ENCODE measurements around the gene SLC25A21.
"Not testable (repeated sequence)": the region's sequence is repeated elsewhere in the genome, so short reads cannot be mapped to it uniquely, and the experiment has no call there.

The SLC25A21 gene

GRCh38 chr14:36905272-36905888, 267.0 kb downstream of the SLC25A21 start:
- Histone ChIP-seq H3F3A (ENCODE audit: insufficient read depth, low read length) (no peaks in the 10 kb centered on the region), H3K27me3 (replicated peaks; ENCODE audit: insufficient read depth, low read length) (no peaks in the 10 kb centered on the region), H3K4me1 (ENCODE audit: low read length) (no peaks in the 10 kb centered on the region), H3K9ac (ENCODE audit: low read length) (no peak overlapping the region), H3K4me2 (ENCODE audit: low read depth, low read length) (no peak overlapping the region), H2AFZ (ENCODE audit: low read length) (no peak overlapping the region), H3K4me3 (ENCODE audit: low read length) (no peak overlapping the region), H3K9me2 (replicated peaks; ENCODE audit: insufficient read depth, low read length) (no peaks in the 10 kb centered on the region), H3K27ac (ENCODE audit: low read length) (no peak overlapping the region), H3K79me2 (ENCODE audit: low read length) (no peaks in the 10 kb centered on the region), H3K9me3 (replicated peaks; ENCODE audit: insufficient read depth, low read length) (no peaks in the 10 kb centered on the region), H4K20me1 (ENCODE audit: insufficient read depth, low read length) (no peaks in the 10 kb centered on the region), H3K36me3 (replicated peaks; ENCODE audit: insufficient read depth, low read length) (no peaks in the 10 kb centered on the region)
- TF ChIP-seq EZH2phosphoT487 (IDR thresholded peaks at IDR 0.05; ENCODE audit: low read length) (no peak), EZH2 (optimal IDR thresholded peaks at IDR 0.05; ENCODE audit: low read depth, low read length) (no peak)
- no peak for DNase-seq

GRCh38 chr14:36901861-36902260, 270.5 kb downstream of the SLC25A21 start:
- H3K9me3 ChIP-seq (replicated peaks; ENCODE audit: insufficient read depth, low read length): no peaks in the 10 kb centered on the region
- TF ChIP-seq EZH2phosphoT487 (IDR thresholded peaks at IDR 0.05; ENCODE audit: low read length) (no peak), CTCF (IDR thresholded peaks at IDR 0.05; ENCODE audit: low read length) (no peak), EZH2 (optimal IDR thresholded peaks at IDR 0.05; ENCODE audit: low read depth, low read length) (no peak)
- no peaks in the 10 kb centered on the region for H3K27me3 ChIP-seq (replicated peaks; ENCODE audit: insufficient read depth, low read length)
- H3F3A ChIP-seq (ENCODE audit: insufficient read depth, low read length): no peaks in the 10 kb centered on the region
- H3K9me2 ChIP-seq (replicated peaks; ENCODE audit: insufficient read depth, low read length): no peaks in the 10 kb centered on the region
- H3K27ac ChIP-seq (ENCODE audit: low read length): no peak overlapping the region
- H3K4me1 ChIP-seq (ENCODE audit: low read length): no peaks in the 10 kb centered on the region
- no peak overlapping the region for H3K4me3 ChIP-seq (ENCODE audit: low read length)
- H3K79me2 ChIP-seq (ENCODE audit: low read length): no peaks in the 10 kb centered on the region
- H3K9ac ChIP-seq (ENCODE audit: low read length): no peak overlapping the region
- H3K4me2 ChIP-seq (ENCODE audit: low read depth, low read length): no peak overlapping the region
- no peak for DNase-seq
- no peak overlapping the region for H2AFZ ChIP-seq (ENCODE audit: low read length)
- H3K36me3 ChIP-seq (replicated peaks; ENCODE audit: insufficient read depth, low read length): no peaks in the 10 kb centered on the region
- H4K20me1 ChIP-seq (ENCODE audit: insufficient read depth, low read length): no peaks in the 10 kb centered on the region

GRCh38 chr14:36900846-36901245, 271.6 kb downstream of the SLC25A21 start:
- no peak overlapping the region for H3K4me3 ChIP-seq (ENCODE audit: low read length)
- H3K79me2 ChIP-seq (ENCODE audit: low read length): no peaks in the 10 kb centered on the region
- TF ChIP-seq CTCF (IDR thresholded peaks at IDR 0.05; ENCODE audit: low read length) (no peak), EZH2phosphoT487 (IDR thresholded peaks at IDR 0.05; ENCODE audit: low read length) (no peak), EZH2 (optimal IDR thresholded peaks at IDR 0.05; ENCODE audit: low read depth, low read length) (no peak)
- no peak overlapping the region for H3K9ac ChIP-seq (ENCODE audit: low read length)
- H3K9me2 ChIP-seq (replicated peaks; ENCODE audit: insufficient read depth, low read length): no peaks in the 10 kb centered on the region
- no peaks in the 10 kb centered on the region for H4K20me1 ChIP-seq (ENCODE audit: insufficient read depth, low read length)
- H3K36me3 ChIP-seq (replicated peaks; ENCODE audit: insufficient read depth, low read length): no peaks in the 10 kb centered on the region
- H3K9me3 ChIP-seq (replicated peaks; ENCODE audit: insufficient read depth, low read length): no peaks in the 10 kb centered on the region
- no peaks in the 10 kb centered on the region for H3K4me1 ChIP-seq (ENCODE audit: low read length)
- no peak overlapping the region for H3K4me2 ChIP-seq (ENCODE audit: low read depth, low read length)
- H2AFZ ChIP-seq (ENCODE audit: low read length): no peak overlapping the region
- no peaks in the 10 kb centered on the region for H3F3A ChIP-seq (ENCODE audit: insufficient read depth, low read length)
- no peak overlapping the region for H3K27ac ChIP-seq (ENCODE audit: low read length)
- no peak for DNase-seq
- no peaks in the 10 kb centered on the region for H3K27me3 ChIP-seq (replicated peaks; ENCODE audit: insufficient read depth, low read length)

GRCh38 chr14:36896300-36896699, 276.1 kb downstream of the SLC25A21 start:
- H3K4me1 ChIP-seq (ENCODE audit: low read length); H3F3A ChIP-seq (ENCODE audit: insufficient read depth, low read length); H4K20me1 ChIP-seq (ENCODE audit: insufficient read depth, low read length); H3K36me3 ChIP-seq (replicated peaks; ENCODE audit: insufficient read depth, low read length); H3K9ac ChIP-seq (ENCODE audit: low read length); H2AFZ ChIP-seq (ENCODE audit: low read length); H3K4me2 ChIP-seq (ENCODE audit: low read depth, low read length); H3K9me2 ChIP-seq (replicated peaks; ENCODE audit: insufficient read depth, low read length); H3K9me3 ChIP-seq (replicated peaks; ENCODE audit: insufficient read depth, low read length); H3K27ac ChIP-seq (ENCODE audit: low read length); H3K79me2 ChIP-seq (ENCODE audit: low read length); H3K27me3 ChIP-seq (replicated peaks; ENCODE audit: insufficient read depth, low read length); H3K4me3 ChIP-seq (ENCODE audit: low read length); DNase-seq: not testable (repeated sequence)

Measured in MM.1S (cell line).